Stimulated activated CD8-positive, alpha-beta memory T cell treated with anti-CD3 and anti-CD28 coated beads, Interleukin-15, amount 100 ng/mL, for 1 hour (primary cell): Measurements from ENCODE around the gene MBNL2.
"Not testable (repeated sequence)": the region's sequence is repeated elsewhere in the genome, so short reads cannot be mapped to it uniquely, and the experiment has no call there.

Experiments used
- DNase-seq: peaks from one replicate; pipeline ENCODE4 v3.0.0-alpha.2; 2020; ENCODE audit warnings: low read depth

Gene MBNL2

DNA sequence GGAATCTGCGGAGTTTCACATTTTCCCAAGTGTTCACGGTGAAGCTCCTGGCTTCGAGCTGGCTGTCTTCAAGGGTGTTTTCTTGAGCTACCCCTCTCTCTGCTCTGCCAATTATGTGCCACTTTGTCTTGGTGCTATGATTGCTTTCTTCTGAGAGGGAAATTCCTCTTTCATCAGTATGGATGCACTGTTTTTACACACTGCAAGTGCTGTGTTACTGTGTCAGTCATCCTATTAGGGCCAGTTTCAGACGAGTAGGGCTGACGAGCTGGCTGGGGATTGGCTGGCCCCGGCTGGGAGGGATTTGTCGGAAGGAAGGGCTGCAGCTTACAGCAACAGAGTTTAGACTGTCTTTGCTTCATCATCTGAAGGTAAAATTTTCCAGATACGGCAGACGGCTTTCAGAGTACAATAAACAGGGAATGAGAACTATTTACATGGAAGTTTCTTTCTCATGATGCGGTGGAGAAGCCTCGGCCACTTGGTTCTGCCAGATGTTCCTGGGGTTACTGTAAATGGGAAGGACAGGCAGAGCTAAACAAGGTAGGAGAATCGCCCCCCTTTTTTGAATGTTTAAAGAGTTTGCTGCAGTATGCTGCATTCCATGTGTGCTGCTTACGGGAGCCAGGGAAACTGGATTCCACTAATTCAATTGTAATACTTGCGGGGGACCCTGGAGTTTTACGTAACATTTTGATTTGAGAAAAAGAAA is at the start of gene MBNL2:
Gene MBNL2 (plus strand): TSS at position 345 of the 712 bp plus-strand sequence. CDS start 53,903 bp downstream, outside the sequence.
- peak; percentile 65 for DNase-seq

- DNase-seq: no peak
Observed at GRCh38 chr13:97174638-97175037, 47.5 kb upstream of the MBNL2 start.

DNA sequence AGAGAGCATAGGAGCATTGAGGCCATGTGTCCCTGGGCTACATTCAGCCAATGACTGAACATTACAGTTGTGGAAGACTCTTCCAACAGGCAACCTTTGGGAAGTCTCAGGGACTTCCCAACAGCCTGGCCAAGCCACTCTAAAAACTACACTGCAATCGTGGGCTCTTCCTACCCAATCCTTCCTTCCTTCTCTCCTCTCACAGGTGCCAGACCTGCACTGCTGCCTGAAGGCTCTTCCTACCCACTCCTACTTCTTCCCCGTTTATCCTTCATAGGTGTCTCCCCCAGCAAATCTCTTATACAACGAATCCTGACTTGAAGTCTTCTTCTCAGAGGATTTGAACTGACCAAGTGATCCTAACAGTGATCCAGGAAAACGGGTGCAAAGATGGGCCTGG is 47.1 kb upstream of the MBNL2 start:
- DNase-seq: no peak

- no peak for DNase-seq
Observed at GRCh38 chr13:97179501-97179900, 42.6 kb upstream of the MBNL2 start.

- DNase-seq: no peak
Observed at GRCh38 chr13:97182111-97182890, 39.8 kb upstream of the MBNL2 start.

- DNase-seq: no peak
Observed at GRCh38 chr13:97185291-97185690, 36.8 kb upstream of the MBNL2 start.

DNA sequence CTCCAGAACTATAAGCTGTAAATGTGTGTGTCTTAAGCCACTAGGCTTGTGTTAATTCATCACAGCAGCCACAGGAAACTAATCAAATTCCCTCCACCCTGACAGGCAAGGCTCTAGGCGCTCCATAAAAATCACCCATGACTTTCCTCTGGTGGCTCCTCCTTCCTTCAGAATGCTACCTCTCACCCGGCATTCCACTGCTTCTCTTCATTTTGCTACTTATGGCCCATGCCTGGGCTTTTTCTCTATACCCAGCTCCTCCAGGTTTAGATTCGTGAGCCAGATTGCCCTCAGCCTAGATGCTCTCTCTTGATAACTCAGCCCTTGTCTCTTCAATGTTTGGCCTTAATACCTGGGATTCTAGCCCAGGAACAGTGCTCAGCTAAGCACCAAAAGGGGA is 36.4 kb upstream of the MBNL2 start:
- no peak for DNase-seq

GRCh38 chr13:97188207-97188606 is 33.9 kb upstream of the MBNL2 start:
- DNase-seq: no peak

GRCh38 chr13:97189928-97190327 is 32.2 kb upstream of the MBNL2 start:
- no peak for DNase-seq

DNA sequence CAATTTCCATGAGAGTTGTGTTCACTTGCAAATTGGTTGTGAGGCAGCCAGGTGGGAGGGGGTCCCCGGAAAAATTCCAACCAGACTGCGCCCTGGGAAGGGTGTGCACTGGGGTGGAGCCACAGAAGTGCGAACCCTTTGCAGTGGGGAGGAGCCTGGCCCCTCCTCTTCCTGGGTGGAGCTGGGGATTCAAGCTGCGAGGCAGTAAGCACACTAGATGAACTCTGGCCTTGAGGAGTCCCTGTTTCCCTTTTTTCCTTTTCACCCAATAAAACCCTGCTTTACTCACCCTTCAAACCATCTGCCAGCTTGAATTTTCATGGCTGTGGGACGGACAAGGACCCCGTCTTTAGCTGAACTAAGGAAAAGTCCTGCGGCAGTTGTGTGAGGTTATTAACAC is 31.0 kb upstream of the MBNL2 start:
- no peak for DNase-seq

- no peak for DNase-seq
Observed at GRCh38 chr13:97191615-97192014, 30.5 kb upstream of the MBNL2 start.

DNA sequence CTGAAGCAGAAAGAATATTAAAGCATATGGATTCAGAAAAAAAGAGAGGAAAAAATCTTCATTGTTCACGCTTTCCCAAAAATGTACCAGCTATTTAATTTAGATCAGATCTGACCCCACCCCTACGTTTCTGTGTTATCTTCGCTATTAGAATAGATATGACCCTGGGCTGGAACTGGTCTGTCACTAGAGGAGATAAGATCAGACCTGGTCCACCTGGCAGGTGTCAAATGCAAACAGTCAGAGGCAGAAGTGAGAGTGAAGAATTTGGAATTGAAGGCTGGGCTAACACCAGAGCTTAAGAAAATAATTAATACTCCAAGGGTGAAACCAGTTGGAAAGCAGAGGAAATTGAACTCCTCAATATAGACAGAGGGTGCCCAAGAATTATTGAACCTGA is 30.0 kb upstream of the MBNL2 start:
- no peak for DNase-seq

GRCh38 chr13:97193577-97193976 is 28.6 kb upstream of the MBNL2 start:
- no peak for DNase-seq

GRCh38 chr13:97194479-97194878 is 27.7 kb upstream of the MBNL2 start:
- no peak for DNase-seq

DNA sequence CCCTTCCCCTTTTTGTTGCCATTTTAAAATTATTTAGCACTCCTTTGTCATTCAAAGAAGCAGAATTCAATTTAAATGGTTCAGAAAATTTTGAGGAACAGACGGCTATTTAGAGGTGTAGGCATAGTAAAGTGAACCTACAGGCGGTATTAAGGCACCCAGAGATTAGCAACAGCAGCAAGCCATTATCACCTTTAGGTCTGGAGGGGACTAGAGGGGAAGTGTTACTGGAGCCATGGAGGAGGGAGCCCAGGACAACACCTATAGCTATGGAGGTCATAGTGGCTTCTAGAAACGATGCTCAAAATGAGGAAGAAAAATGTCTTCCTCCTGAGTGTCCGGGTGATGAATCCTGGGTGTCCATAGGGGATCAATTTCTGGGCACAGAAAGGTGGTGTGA is 25.8 kb upstream of the MBNL2 start:
- no peak for DNase-seq

DNA sequence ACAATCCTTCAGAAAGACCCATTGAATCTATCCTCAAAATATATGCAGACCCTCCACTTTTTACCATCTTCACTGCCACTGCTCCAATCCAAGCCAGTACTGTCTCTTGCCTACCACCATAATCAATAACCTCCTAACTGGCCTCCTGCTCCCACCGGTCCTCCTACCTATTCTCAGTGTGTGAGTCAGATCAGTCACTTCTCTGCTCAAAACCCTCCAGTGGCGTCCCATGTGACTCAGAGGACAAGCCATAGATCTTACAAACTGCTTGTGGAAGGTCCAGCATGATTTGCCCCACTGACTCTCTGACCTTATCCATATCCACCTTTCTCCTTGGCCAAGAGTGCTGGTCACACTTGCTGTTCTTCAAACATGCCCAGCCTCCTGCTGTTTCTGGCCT is 23.4 kb upstream of the MBNL2 start:
- DNase-seq: no peak

GRCh38 chr13:97199451-97199850 is 22.7 kb upstream of the MBNL2 start:
- no peak for DNase-seq

- no peak for DNase-seq
Observed at GRCh38 chr13:97200081-97200942, 21.8 kb upstream of the MBNL2 start.

- DNase-seq: no peak
Observed at GRCh38 chr13:97202761-97203160, 19.4 kb upstream of the MBNL2 start.

- no peak for DNase-seq
Observed at GRCh38 chr13:97205465-97205864, 16.7 kb upstream of the MBNL2 start.

- no peak for DNase-seq
Observed at GRCh38 chr13:97205982-97206381, 16.2 kb upstream of the MBNL2 start.

- DNase-seq: not testable (repeated sequence)
Observed at GRCh38 chr13:97207252-97207651, 14.9 kb upstream of the MBNL2 start.

DNA sequence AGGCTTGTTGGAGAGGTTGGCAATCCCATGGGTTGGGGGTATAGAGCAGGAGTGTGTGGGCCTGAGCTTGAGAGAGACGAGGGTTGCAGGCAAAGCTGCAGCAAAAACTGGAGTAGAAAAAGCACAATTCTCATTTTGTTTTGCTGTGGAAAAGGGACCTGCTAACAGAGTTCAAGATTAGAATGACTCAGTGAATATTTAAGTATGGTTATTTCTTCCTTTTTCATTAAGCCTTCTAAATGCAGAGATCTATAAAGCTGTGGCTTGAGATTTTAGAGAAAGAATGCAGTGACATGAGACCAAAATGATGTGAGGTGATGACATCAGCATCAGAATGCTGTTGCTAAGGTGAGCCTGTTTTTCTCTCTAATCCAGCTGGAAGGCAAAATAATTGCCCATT is 10.8 kb upstream of the MBNL2 start:
- DNase-seq: no peak
